NB4 (cell line): Measurements from ENCODE around the gene CHAC1.

Experiments used
- DNase-seq: peaks from one replicate; pipeline ENCODE4 v3.0.0; 2010; ENCODE audit warnings: low read depth
- H3K4me3 ChIP-seq: one replicate; pipeline ENCODE4 v1.5.1; 2011; ENCODE audit warnings: mild to moderate bottlenecking, low read depth, low read length, moderate library complexity
- CTCF ChIP-seq: IDR thresholded peaks from one replicate; pipeline ENCODE4 v1.5.1; 2012; ENCODE audit warnings: low read depth, low read length
- MAX ChIP-seq: IDR thresholded peaks from 2 replicates; pipeline ENCODE4 v1.6.1; 2011; ENCODE audit warnings: low read depth, low read length
- MYC ChIP-seq: IDR thresholded peaks from 2 replicates; pipeline ENCODE4 v1.6.1; 2011; ENCODE audit warnings: low read depth, low read length
- POLR2A ChIP-seq: IDR thresholded peaks from 2 replicates; pipeline ENCODE4 v1.6.1; 2011; ENCODE audit warnings: mild to moderate bottlenecking; ENCODE audit not compliant: insufficient read length; ENCODE audit errors: extremely low read depth

CHAC1 gene

GRCh38 chr15:40982855-40983254, 29.6 kb downstream of the CHAC1 start:
- no peak for TF ChIP-seq MYC
- no peak for TF ChIP-seq MAX
- no peak for TF ChIP-seq POLR2A
- TF ChIP-seq CTCF: no peak
- DNase-seq: no peak
- no peak overlapping the region for H3K4me3 ChIP-seq

GRCh38 chr15:40984406-40984805, 31.1 kb downstream of the CHAC1 start:
- TF ChIP-seq MAX (no peak), MYC (no peak), CTCF (no peak), POLR2A (no peak)
- DNase-seq: no peak
- no peak overlapping the region for H3K4me3 ChIP-seq

- no peak for DNase-seq
- TF ChIP-seq CTCF (no peak), MYC (no peak), MAX (no peak), POLR2A (no peak)
- no peak overlapping the region for H3K4me3 ChIP-seq
Observed at GRCh38 chr15:40984964-40985363, 31.7 kb downstream of the CHAC1 start.

GRCh38 chr15:40985541-40986330, 32.5 kb downstream of the CHAC1 start:
- H3K4me3 ChIP-seq: no peak overlapping the region
- no peak for DNase-seq
- no peak for TF ChIP-seq MYC
- TF ChIP-seq CTCF: no peak
- TF ChIP-seq MAX: no peak
- TF ChIP-seq POLR2A: no peak

GRCh38 chr15:40986820-40987219, 33.5 kb downstream of the CHAC1 start:
- no peak for TF ChIP-seq POLR2A
- no peak for TF ChIP-seq CTCF
- H3K4me3 ChIP-seq: no peak overlapping the region
- no peak for DNase-seq
